Adrenal gland (tissue), 12 donors: ENCODE measurements around the gene RGS3. TPM values are rescaled to one million over a fixed set of nuclear protein-coding genes. Genes with fewer than 3 reads are reported as not detected.
A peak's percentile ranks its signal among the peaks of the same experiment; 100 is the strongest.

Source experiments
- DNase-seq, 7 donors: peaks; one replicate each; pipeline ENCODE4 v3.0.0-alpha.2; 2019 to 2020
- H3K27ac ChIP-seq, 5 donors: fragments of 200-600 bp; sonication (generic) in 4 of 5; 1 replicate in 3 of 5; 2 replicates in 2 of 5; pipeline versions ENCODE4 v1.5.1 to v1.8.0; 2016 to 2020; ENCODE audit warnings: mild to moderate bottlenecking in 1 of 5
- H3K27me3 ChIP-seq: fragments of 200-600 bp; 2 replicates; pipeline ENCODE4 v1.8.0; 2021
- H3K36me3 ChIP-seq, 2 donors: fragments of 200-600 bp; replicated peaks in 1 of 2; 1 replicate in 1 of 2; 2 replicates in 1 of 2; pipeline versions ENCODE4 v1.5.1 to v1.8.0; 2018 to 2022
- H3K4me1 ChIP-seq, 2 donors: fragments of 200-600 bp; replicated peaks in 1 of 2; 1 replicate in 1 of 2; 2 replicates in 1 of 2; pipeline versions ENCODE4 v1.5.1 to v1.8.0; 2018 to 2021
- H3K4me3 ChIP-seq, 4 donors: fragments of 200-600 bp; sonication (generic) in 3 of 4; one replicate each; pipeline ENCODE4 v1.5.1; 2016 to 2018
- H3K9me3 ChIP-seq, 3 donors: fragments of 200-600 bp; sonication (generic) in 1 of 3; replicated peaks in 1 of 3; 1 replicate in 2 of 3; 2 replicates in 1 of 3; pipeline versions ENCODE4 v1.5.1 to v1.8.0; 2016 to 2021
- CTCF ChIP-seq, 6 experiments: fragments of 450-650 bp in 4 of 6; fragments of 200-600 bp in 2 of 6; sonication (generic) in 1 of 6; IDR thresholded peaks; 1 replicate in 5 of 6; 2 replicates in 1 of 6; pipeline versions ENCODE4 v1.5.1 to v1.8.0; 2016 to 2021; ENCODE audit warnings: antibody characterized with exemption in 6 of 6, mild to moderate bottlenecking in 2 of 6, moderate library complexity in 1 of 6
- POLR2A ChIP-seq, 2 donors: fragments of 450-650 bp; IDR thresholded peaks; one replicate each; pipeline ENCODE4 v1.6.1; 2017; ENCODE audit warnings: antibody characterized with exemption in 2 of 2, mild to moderate bottlenecking in 2 of 2, moderate library complexity in 1 of 2
- WGBS, 4 donors: extraction: QIAGEN DNeasy Blood & Tissue Kit in 2 of 4; methylation state at CpG; one replicate each; pipeline versions ENCODE4 v1.1.5 to v1.1.7; 2013 to 2017; 5-methylcytosine and 5-hydroxymethylcytosine counted together
- intact Hi-C, 2 donors: fragments of 100-400 bp; cut with DNase I; formaldehyde crosslinking; loops; one replicate each; pipeline versions ENCODE4 v1.14.1 to v1.15.0; 2022 to 2023
- polyA plus RNA-seq, 3 donors: library from polyadenylated mRNA; stranded (reverse); fragments of 200-250 nt in 2 of 3; fragments of 350-450 nt in 1 of 3; fragmentation: Illumina TruSeq in 1 of 3; extraction: RNeasy Lipid Tissue Mini Kit (QIAGEN cat#74804) in 1 of 3; gene quantifications; one replicate each; pipeline ENCODE4 v1.2.3, GENCODE V29; 2013 to 2014
- total RNA-seq, 9 donors: library from RNA; depleted of rRNA in 4 of 9; stranded (reverse); fragments of >200 nt in 4 of 9; fragments of 120-200 nt in 1 of 9; fragmentation: NEBNext Ultra II Directional in 1 of 9; extraction: Animal tissue kit (Norgen Biotek cat#: 25700) in 1 of 9; gene quantifications; one replicate each; pipeline versions ENCODE4 v1.1.0 to v1.2.4, GENCODE V29; 2013 to 2023
- donor health status: healthy with polysubstance abuse.
- donor health status: Bipolar disorder and iron deficiency.
- donor health status: DM: yes; HTN: yes; CAD: no.
- donor health status: DM: no; HTN: no; CAD: no.
- donor health status: DM: no; HTN: no; CAD: no.
- donor health status: DM: yes; HTN: yes; CAD: no.

Gene RGS3
- total and polyA plus RNA-seq, 12 donors, result 34.5 to 126 (median 65.6) TPM

GRCh38 chr9:113509463-113509862 lies 45.9 kb downstream of the RGS3 start:
- WGBS, 4 donors, result 85 to 96% (median 93%) methylated on average over 5 to 7 of the region's 7 CpGs
- DNase-seq, result no peak
- H3K27me3 ChIP-seq, result no peaks in the 10 kb centered on the region
- intact Hi-C loops, result no loop called here
- peaks cover 0 to 2% of the 10 kb centered on the region in 2 donors for H3K36me3 ChIP-seq
- H3K4me1 ChIP-seq, result peaks cover 4 to 33% of the 10 kb centered on the region in 2 donors
- TF ChIP-seq CTCF (IDR thresholded peaks at IDR 0.05) (no peak), POLR2A (IDR thresholded peaks at IDR 0.05) (no peak)
- no peak overlapping the region for H3K4me3 ChIP-seq
- H3K27ac ChIP-seq, result peak overlapping the region in 1 of 5 donors; percentile 5
- H3K9me3 ChIP-seq, result no peaks in the 10 kb centered on the region

- Histone ChIP-seq H3K4me1 (peaks cover 0 to 24% of the 10 kb centered on the region in 2 donors), H3K9me3 (no peaks in the 10 kb centered on the region), H3K27ac (peak overlapping the region in 3 of 5 donors; percentile 3 to 54 (median 4)), H3K4me3 (no peak overlapping the region), H3K27me3 (no peaks in the 10 kb centered on the region), H3K36me3 (peaks cover 0 to 2% of the 10 kb centered on the region in 2 donors)
- TF ChIP-seq POLR2A (IDR thresholded peaks at IDR 0.05) (no peak), CTCF (IDR thresholded peaks at IDR 0.05) (no peak)
- intact Hi-C loops, result no loop called here
- 25 to 50% (median 34%) methylated on average over 5 to 6 of the region's 6 CpGs for whole genome bisulfite sequencing, 4 donors
- peak; percentile 53 to 76 (median 68) for DNase-seq
Measured at GRCh38 chr9:113511047-113511521, 47.6 kb downstream of the RGS3 start.

DNA sequence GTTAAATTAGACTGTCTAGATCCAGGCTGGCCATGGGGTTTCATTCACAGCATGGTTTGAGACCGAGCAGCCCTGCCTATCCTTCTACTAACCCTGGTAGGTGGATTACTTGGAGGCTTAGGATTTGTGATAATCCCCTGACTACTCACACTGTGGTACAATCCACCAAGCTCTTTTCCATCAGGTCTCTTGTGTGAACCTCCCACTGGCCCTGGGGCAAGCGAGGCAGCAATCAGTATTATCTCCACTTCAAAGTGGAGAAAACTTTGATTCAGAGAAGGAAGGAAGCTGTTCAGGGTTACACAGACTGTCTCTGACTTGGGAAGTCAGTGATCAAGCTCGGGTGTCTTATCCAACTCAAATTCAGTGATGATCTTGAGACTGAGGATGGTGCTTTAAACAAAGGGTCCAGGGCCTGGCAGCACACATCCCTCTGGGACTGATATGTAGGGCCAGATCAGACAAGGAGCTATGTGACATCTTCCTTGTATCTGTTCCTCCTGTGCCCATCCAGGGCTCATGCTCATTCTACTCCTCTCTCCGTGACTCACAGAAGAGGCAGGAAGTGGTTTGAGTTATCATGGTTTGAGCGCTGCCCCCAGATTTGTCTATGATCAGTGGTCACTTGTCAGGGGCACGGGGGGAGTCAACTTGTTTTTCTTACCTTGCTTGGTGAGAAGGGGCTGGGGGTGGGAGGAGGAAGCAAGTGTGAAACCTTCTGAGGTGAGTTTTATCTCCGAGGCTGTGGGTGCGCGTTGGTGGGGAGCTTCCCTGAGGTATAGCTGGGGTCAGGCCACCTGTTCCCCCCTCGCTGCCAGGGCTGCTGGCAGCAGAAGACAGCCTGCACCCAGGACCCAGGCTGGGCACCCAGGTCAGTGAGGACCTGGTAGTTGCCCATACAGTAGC lies 48.6 kb downstream of the RGS3 start:
- Histone ChIP-seq H3K4me1 (peaks cover 0 to 24% of the 10 kb centered on the region in 2 donors), H3K4me3 (no peak overlapping the region), H3K27me3 (no peaks in the 10 kb centered on the region), H3K27ac (peak overlapping the region in 1 of 5 donors; percentile 47), H3K36me3 (no peaks in the 10 kb centered on the region), H3K9me3 (no peaks in the 10 kb centered on the region)
- no peak for DNase-seq
- no peak for TF ChIP-seq POLR2A (IDR thresholded peaks at IDR 0.05)
- TF ChIP-seq CTCF (IDR thresholded peaks at IDR 0.05), result no peak
- 71 to 81% (median 78%) methylated on average over 10 of the region's 10 CpGs for WGBS, 4 donors
- intact Hi-C loops, result no loop called here

- Histone ChIP-seq H3K27ac (no peak overlapping the region), H3K4me3 (no peak overlapping the region), H3K9me3 (no peaks in the 10 kb centered on the region), H3K4me1 (peaks cover 0 to 23% of the 10 kb centered on the region in 2 donors), H3K36me3 (no peaks in the 10 kb centered on the region), H3K27me3 (no peaks in the 10 kb centered on the region)
- DNase-seq, result no peak
- WGBS, 4 donors, result 84 to 88% (median 86%) methylated on average over 8 of the region's 8 CpGs
- TF ChIP-seq POLR2A (IDR thresholded peaks at IDR 0.05), result no peak
- TF ChIP-seq CTCF (IDR thresholded peaks at IDR 0.05), result no peak
- intact Hi-C loops, result no loop called here
Measured at GRCh38 chr9:113513111-113513510, 49.6 kb downstream of the RGS3 start.
